BLaER1 (cell line): Measurements from ENCODE around the gene KIF25.
"Not testable (repeated sequence)": the region's sequence is repeated elsewhere in the genome, so short reads cannot be mapped to it uniquely, and the experiment has no call there.

Experiments used
- H3K27ac ChIP-seq: shearing (Covaris generic); formaldehyde crosslinking; 2 replicates; pipeline ENCODE4 v1.8.1; 2022
- H3K27me3 ChIP-seq: shearing (Covaris generic); formaldehyde crosslinking; 2 replicates; pipeline ENCODE4 v1.8.1; 2022
- H3K36me3 ChIP-seq: shearing (Covaris generic); formaldehyde crosslinking; 2 replicates; pipeline ENCODE4 v1.8.1; 2022
- H3K4me1 ChIP-seq: shearing (Covaris generic); formaldehyde crosslinking; 2 replicates; pipeline ENCODE4 v1.8.1; 2022
- H3K4me2 ChIP-seq: shearing (Covaris generic); formaldehyde crosslinking; 2 replicates; pipeline ENCODE4 v1.8.1; 2022
- H3K4me3 ChIP-seq: shearing (Covaris generic); formaldehyde crosslinking; 2 replicates; pipeline ENCODE4 v1.8.1; 2022
- H3K9ac ChIP-seq: shearing (Covaris generic); formaldehyde crosslinking; 2 replicates; pipeline ENCODE4 v1.8.1; 2022
- H3K9me3 ChIP-seq: shearing (Covaris generic); formaldehyde crosslinking; 2 replicates; pipeline ENCODE4 v1.8.1; 2022
- H4K20me1 ChIP-seq: shearing (Covaris generic); formaldehyde crosslinking; 2 replicates; pipeline ENCODE4 v1.8.1; 2022
- Cebpa-rat ChIP-seq: shearing (Covaris generic); IDR thresholded peaks from 2 replicates; pipeline ENCODE4 v1.8.1; 2022

Gene KIF25

GRCh38 chr6:168072730-168073129, 75.3 kb downstream of the KIF25 start:
- peaks cover 36% of the 10 kb centered on the region for H3K9me3 ChIP-seq
- H4K20me1 ChIP-seq, result no peaks in the 10 kb centered on the region
- H3K27ac ChIP-seq, result 0 out of 2 replicates have a peak overlapping the region, but pooled peaks have one; percentile 13
- peak overlapping the region; percentile 59 for H3K4me2 ChIP-seq
- H3K27me3 ChIP-seq, result no peaks in the 10 kb centered on the region
- no peak overlapping the region for H3K9ac ChIP-seq
- peaks cover 48% of the 10 kb centered on the region for H3K4me1 ChIP-seq
- no peak for TF ChIP-seq Cebpa-rat
- no peaks in the 10 kb centered on the region for H3K36me3 ChIP-seq
- H3K4me3 ChIP-seq, result no peak overlapping the region

DNA sequence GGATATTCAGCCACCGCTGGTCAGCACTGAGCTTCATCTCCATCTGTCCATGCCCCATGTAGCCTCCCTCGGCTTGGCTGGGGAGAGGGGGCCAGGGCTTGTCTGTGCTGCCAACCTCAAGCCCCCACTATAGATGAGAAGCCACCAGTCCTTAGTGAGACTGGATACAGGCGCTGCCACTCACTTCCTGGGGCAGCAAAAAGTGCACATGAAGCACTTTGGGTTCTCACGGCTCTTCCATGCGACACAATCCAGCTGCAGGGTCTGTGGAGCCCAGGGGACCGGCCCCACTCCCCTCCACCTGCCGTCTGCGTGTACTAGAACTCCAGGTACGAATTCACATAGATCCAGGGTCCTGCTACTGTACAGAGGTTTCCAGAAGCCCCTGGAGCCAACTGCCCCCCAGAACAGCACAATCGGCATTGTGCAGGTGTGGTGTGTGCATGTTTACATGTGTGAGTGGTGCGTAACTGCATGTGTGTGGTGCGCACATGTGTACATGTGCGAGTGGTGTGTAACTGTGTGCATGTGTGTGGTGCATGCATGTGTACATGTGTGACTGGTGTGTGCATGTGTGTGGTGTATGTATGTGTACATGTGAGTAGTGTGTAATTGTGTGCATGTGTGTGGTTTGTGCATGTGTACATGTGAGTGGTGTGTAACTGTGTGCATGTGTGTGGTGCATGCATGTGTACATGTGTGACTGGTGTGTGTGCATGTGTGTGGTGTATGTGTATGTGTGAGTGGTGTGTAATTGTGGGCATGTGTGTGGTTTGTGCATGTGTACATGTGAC, 76.7 kb downstream of the KIF25 start:
- no peak for TF ChIP-seq Cebpa-rat
- peaks cover 42% of the 10 kb centered on the region for H3K9me3 ChIP-seq

GRCh38 chr6:168075216-168075615, 77.7 kb downstream of the KIF25 start:
- H4K20me1 ChIP-seq, result no peaks in the 10 kb centered on the region
- no peak overlapping the region for H3K9ac ChIP-seq
- no peaks in the 10 kb centered on the region for H3K27me3 ChIP-seq
- no peak overlapping the region; the same call in 1 of the 2 replicates for H3K27ac ChIP-seq
- no peak for TF ChIP-seq Cebpa-rat
- peaks cover 68% of the 10 kb centered on the region for H3K4me1 ChIP-seq
- peaks cover 43% of the 10 kb centered on the region for H3K9me3 ChIP-seq
- no peak overlapping the region for H3K4me2 ChIP-seq
- H3K4me3 ChIP-seq, result no peak overlapping the region
- H3K36me3 ChIP-seq, result no peaks in the 10 kb centered on the region

More for the DNA sequence above, 76.7 kb downstream of the KIF25 start:
- Histone ChIP-seq H3K27me3 (no peaks in the 10 kb centered on the region), H3K9ac (no peak overlapping the region), H3K27ac (peak overlapping the region; percentile 22; the same call in 1 of the 2 replicates), H3K4me1 (peaks cover 62% of the 10 kb centered on the region), H3K4me3 (no peak overlapping the region), H3K4me2 (no peak overlapping the region), H4K20me1 (no peaks in the 10 kb centered on the region), H3K36me3 (no peaks in the 10 kb centered on the region)

- H3K9me3 ChIP-seq, result peaks cover 43% of the 10 kb centered on the region
- H3K4me3 ChIP-seq, result peak overlapping the region; percentile 8; the same call in 1 of the 2 replicates
- no peaks in the 10 kb centered on the region for H4K20me1 ChIP-seq
- H3K27me3 ChIP-seq, result no peaks in the 10 kb centered on the region
- no peak for TF ChIP-seq Cebpa-rat
- H3K27ac ChIP-seq, result peak overlapping the region; percentile 59
- H3K4me2 ChIP-seq, result peak overlapping the region; percentile 55; the same call in 1 of the 2 replicates
- peaks cover 68% of the 10 kb centered on the region for H3K4me1 ChIP-seq
- H3K9ac ChIP-seq, result no peak overlapping the region
- no peaks in the 10 kb centered on the region for H3K36me3 ChIP-seq
These were observed 78.3 kb downstream of the KIF25 start for GRCh38 chr6:168075787-168076202.

DNA sequence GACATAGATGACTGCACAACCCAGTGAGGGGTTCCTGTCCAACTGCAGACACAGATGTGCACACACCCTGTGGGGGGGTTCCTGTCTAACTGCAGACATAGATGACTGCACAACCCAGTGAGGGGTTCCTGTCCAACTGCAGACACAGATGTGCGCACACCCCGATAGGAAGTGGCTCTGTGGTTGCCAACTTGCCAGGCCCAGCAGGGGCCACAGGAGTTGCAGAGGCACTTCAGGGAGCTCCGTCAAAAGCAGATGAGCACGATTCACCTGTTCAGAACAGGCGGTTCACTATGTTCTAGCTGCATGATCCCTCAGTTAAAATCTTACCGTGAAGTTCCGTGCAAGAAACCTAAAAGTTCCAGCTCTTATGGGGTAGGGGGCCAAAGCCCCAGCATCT, 79.9 kb downstream of the KIF25 start:
- not testable (repeated sequence) for H3K9ac ChIP-seq, H4K20me1 ChIP-seq, H3K36me3 ChIP-seq, H3K27me3 ChIP-seq, H3K4me3 ChIP-seq
- H3K27ac ChIP-seq, result peak overlapping the region; percentile 45; the same call in 1 of the 2 replicates
- peak overlapping the region; percentile 55 for H3K4me2 ChIP-seq
- peaks cover 43% of the 10 kb centered on the region for H3K9me3 ChIP-seq
- H3K4me1 ChIP-seq, result peaks cover 68% of the 10 kb centered on the region

DNA sequence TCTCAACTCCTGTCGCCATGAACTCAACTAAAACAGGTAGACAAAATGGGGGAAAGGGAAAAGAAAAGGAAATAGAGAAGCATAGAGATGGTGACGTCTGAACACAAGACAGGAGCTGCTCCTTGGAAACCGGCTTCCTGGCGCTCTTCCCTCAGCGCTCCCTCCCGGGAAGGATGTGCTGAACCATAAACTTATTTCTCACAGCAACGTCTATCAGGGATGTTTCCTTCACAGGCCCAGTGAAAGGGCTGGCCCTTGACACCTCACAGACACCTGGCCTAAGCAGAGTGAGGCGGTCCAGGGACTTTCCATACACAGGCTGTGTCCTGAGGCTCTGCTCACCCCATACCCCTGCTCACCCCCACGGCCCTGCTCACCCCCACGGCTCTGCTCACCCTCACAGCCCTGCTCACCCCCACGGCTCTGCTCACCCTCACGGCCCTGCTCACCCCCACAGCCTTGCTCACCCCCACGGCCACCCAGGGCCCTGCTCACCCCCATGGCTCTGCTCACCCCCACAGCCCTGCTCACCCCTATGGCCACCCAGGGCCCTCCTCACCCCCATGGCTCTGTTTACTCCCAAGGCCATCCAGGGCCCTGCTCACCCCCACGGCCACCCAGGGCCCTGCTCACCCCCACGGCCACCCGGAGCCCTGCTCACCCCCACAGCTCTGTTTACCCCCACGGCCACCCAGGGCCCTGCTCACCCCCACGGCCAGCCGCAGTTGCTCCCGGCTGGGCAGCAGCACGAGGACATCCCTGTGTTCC, 80.9 kb downstream of the KIF25 start:
- Histone ChIP-seq H3K36me3 (no peaks in the 10 kb centered on the region), H3K9me3 (peaks cover 43% of the 10 kb centered on the region), H3K27ac (peak overlapping the region; percentile 45), H3K4me2 (peak overlapping the region; percentile 55), H3K9ac (no peak overlapping the region), H4K20me1 (no peaks in the 10 kb centered on the region), H3K4me1 (peaks cover 68% of the 10 kb centered on the region), H3K4me3 (no peak overlapping the region), H3K27me3 (no peaks in the 10 kb centered on the region)
- no peak for TF ChIP-seq Cebpa-rat

DNA sequence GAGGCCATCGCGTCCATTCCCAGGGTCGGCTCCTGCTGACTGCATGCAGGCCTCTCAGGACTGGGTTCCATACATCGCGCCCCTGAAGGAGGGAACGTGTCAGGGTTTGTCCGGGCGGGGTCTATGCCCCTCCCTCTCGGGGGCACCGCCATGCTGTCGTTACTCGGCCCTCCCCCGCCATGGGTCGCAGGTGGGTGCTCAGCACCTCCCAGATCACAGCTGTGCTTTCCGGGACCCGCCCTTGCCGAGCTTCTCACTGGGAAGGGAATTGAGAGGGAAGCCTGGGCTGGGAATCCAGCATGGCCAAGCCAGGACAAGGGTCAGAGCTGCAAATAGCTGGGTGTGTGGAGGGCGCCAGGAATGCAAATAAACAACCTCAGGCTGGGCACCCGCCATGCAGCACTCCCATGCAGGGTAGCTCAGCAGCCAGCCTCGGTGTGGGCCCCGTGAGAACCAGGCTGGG, 81.5 kb downstream of the KIF25 start, which contains the start of gene FRMD1:
FRMD1 (minus strand) TSS at position 270 of the 463 bp plus-strand sequence; CDS start at position 152, 118 bp downstream.
- Histone ChIP-seq H4K20me1 (no peaks in the 10 kb centered on the region), H3K4me3 (no peak within 1 kb of the TSS), H3K9ac (no peak within 1 kb of the TSS), H3K27ac (peak within 1 kb of the TSS; percentile 45), H3K4me1 (peaks cover 69% of the 10 kb centered on the region), H3K36me3 (no peaks in the 10 kb centered on the region), H3K9me3 (peaks cover 41% of the 10 kb centered on the region), H3K4me2 (peak within 1 kb of the TSS; percentile 55), H3K27me3 (no peaks in the 10 kb centered on the region)
- no peak for TF ChIP-seq Cebpa-rat

GRCh38 chr6:168080393-168081077, 83.1 kb downstream of the KIF25 start:
- Histone ChIP-seq H4K20me1 (no peaks in the 10 kb centered on the region), H3K27me3 (no peaks in the 10 kb centered on the region), H3K9ac (no peak overlapping the region), H3K27ac (no peak overlapping the region), H3K9me3 (peaks cover 28% of the 10 kb centered on the region), H3K4me3 (no peak overlapping the region), H3K36me3 (no peaks in the 10 kb centered on the region), H3K4me1 (peaks cover 71% of the 10 kb centered on the region), H3K4me2 (no peak overlapping the region)
- no peak for TF ChIP-seq Cebpa-rat

GRCh38 chr6:168081858-168082546, 84.5 kb downstream of the KIF25 start:
- H3K9ac ChIP-seq, result no peak overlapping the region
- H3K36me3 ChIP-seq, result no peaks in the 10 kb centered on the region
- peak overlapping the region; percentile 71 for H3K4me2 ChIP-seq
- H3K27ac ChIP-seq, result no peak overlapping the region
- no peaks in the 10 kb centered on the region for H3K27me3 ChIP-seq
- peaks cover 67% of the 10 kb centered on the region for H3K4me1 ChIP-seq
- H4K20me1 ChIP-seq, result no peaks in the 10 kb centered on the region
- TF ChIP-seq Cebpa-rat, result no peak
- H3K9me3 ChIP-seq, result peaks cover 13% of the 10 kb centered on the region
- H3K4me3 ChIP-seq, result no peak overlapping the region
